Measurements from ENCODE around the gene TRIP4.
"Not testable (repeated sequence)": the region's sequence is repeated elsewhere in the genome, so short reads cannot be mapped to it uniquely, and the experiment has no call there.

The TRIP4 gene

DNA sequence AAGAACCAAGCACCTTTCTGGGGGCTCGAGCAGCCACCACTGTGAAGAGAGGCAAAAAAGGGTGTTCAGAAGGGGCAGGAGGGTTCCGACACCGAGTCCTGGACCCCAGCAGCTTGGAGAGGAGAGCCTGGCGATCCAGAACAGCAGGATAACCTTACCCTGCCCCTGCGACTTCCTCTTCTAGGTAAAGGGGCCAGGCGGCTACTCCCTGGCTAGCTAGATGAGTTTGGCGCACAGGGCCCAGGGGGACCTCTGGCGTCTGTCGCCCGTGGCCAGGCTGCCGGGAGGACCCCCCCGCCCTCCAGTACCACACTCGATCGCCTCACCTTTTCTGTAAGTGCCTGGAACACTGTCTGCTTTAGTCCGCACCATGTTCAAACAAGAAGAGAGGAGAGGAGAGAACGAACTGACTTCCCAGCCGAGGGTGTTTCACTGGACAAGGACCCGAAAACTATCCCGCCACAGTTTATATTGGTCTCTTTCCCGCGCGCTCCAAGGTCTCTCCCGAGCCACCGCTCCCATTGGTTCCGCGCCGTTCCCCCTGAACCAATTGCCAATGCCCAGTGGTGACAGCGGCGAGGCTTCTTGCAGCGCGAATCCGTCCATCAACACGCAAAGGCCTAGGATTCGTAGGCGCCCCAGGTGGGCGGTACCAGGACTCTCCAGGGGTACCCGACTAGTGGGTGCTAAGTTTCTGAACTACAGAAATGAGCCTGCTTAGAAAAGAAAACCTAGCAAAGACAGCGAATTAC is 6.5 kb upstream of the TRIP4 start, which contains the start of gene PCLAF:
Gene PCLAF (minus strand): TSS at position 442 of the 752 bp plus-strand sequence. CDS start 70 bp downstream, at position 372.
- DNase-seq (ENCODE audit: low read depth, low spot score), result peak; percentile 87

DNA sequence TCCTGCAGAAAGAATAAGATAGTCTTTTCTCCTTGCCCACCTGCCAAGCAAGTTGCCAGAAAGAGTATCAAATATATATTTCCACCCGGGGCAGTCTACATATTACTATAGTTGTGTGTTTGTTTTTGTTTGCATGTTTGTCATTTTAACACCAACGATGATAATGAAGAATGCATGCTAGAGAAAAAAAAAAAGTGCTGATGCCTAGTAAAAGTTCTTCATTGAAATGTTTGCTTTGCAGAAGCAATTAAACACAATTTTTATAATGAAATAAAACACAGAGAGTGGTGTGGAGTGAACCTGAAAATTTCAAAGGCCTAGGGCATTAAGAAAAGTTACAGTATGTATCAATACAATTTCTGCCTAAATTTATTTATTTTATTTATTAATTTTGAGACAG is 3.9 kb upstream of the TRIP4 start:
- DNase-seq (ENCODE audit: low read depth, low spot score), result no peak

GRCh38 chr15:64386291-64386690 is 1.3 kb upstream of the TRIP4 start:
- DNase-seq (ENCODE audit: low read depth, low spot score), result no peak

- no peak for DNase-seq (ENCODE audit: low read depth, low spot score)
Measured at GRCh38 chr15:64389036-64389435, 1.4 kb downstream of the TRIP4 start.

DNA sequence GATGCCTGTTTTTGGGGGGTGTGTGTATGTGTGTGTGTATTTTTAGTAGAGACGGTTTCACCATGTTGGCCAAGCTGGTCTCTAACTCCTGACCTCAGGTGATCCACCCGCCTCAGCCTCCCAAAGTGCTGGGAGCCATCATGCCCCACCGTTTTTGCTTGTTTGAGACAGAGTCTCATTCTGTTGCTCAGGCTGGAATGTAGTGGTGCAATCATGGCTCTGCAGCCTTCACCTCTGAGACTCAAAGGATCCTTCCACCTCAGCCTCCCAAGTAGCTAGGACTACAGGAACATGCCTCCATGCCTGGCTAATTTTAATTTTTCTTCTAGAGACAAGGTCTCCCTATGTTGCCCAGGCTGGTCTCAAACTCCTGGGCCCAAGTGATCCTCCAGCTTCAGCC is 4.8 kb downstream of the TRIP4 start:
- not testable (repeated sequence) for DNase-seq (ENCODE audit: low read depth, low spot score)

DNA sequence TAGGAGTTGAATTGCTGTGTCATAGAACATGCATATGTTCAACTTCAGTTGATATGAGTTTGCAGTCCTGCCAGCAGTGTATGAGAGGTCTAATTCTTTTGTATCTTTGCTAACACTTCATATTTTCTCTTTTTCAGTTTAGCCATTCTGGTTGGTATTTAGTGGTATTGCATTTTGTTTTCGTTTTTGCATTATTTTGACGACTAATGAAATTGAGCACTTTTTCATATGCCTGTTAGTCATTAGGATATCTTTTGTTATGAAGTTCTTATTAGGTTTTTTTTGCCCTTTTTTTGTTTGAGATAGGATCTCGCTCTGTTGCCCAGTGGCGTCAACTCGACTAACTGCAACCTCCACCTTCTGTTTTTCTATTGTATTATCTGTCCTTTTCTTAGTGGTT is 9.2 kb downstream of the TRIP4 start:
- DNase-seq (ENCODE audit: low read depth, low spot score), result no peak

DNA sequence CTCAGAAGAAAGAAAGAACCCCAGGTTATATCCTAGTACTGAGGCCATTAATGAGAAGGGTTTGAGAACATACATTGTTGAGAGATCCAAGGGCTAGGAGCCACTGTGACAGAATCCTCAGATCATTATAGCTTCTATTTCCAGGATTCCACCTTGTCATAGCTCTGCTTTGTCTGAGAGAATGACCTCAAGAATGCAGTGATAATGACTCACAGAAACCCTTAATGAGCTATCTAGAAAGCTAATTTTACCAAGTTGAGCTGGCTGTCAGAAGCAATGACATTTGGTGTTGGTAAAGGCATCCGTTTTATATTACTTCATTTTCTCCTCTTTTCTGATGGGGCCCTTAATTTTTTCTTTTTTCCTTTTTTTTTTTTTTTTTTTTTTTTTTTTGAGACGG is 10.9 kb downstream of the TRIP4 start:
- DNase-seq (ENCODE audit: low read depth, low spot score), result no peak

DNA sequence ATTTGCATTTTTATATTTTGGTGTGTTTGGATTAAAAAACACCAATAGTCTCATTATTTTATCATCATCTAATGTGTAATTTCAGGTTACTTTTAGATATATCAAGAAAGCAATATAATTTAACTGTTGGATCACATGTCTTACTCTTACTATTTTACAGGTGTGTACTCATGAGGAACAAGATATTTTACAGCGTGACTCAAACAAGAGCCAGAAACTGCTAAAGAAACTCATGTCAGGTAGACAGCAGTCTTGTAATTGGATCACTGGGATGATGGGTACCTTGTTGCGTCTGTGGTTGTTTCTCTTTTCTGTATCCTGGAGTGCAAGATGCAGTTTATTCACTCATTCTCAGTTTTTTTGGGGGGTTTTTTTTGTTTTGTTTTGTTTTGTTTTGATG is 12.9 kb downstream of the TRIP4 start:
- DNase-seq (ENCODE audit: low read depth, low spot score), result no peak

GRCh38 chr15:64412216-64412615 is 24.6 kb downstream of the TRIP4 start:
- DNase-seq (ENCODE audit: low read depth, low spot score), result no peak

DNA sequence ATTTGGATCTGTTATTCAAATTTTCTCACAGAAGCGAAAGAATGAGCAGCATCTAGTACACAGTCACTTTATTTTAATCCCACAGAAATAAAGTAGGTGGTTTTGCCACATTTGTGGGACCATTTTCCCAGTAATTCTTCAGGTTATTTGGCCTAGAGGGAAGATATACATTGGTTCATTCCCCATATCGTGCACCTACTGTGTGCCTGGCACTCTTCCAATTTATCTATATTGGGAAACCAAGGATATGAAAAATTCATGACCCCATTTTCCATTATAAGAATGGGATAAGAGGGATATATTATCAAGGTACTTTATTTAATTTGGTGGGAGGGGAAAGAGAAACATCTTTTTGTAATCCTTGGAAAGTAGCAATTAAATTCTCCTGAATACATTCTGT is 35.1 kb downstream of the TRIP4 start:
- no peak for DNase-seq (ENCODE audit: low read depth, low spot score)

DNA sequence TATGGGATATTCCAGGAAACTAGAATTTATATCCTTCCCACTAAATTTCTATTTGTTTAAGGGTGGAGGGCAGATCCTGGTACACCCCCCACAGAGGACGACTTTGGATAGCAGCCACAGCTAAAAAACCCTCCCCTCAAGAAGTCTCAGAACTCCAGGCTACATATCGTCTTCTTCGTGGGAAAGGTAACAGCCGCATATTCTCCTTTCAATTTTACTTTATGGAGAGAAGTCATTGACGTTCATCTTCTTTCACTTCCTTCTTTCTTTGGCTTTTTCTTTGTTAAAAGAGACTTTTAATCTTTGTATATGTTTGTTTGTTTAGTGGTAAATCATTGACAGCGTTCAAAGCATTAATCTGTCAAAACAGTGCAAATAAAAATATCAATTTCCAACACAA is 36.3 kb downstream of the TRIP4 start:
- no peak for DNase-seq (ENCODE audit: low read depth, low spot score)

- no peak for DNase-seq (ENCODE audit: low read depth, low spot score)
Measured at GRCh38 chr15:64425221-64425620, 37.6 kb downstream of the TRIP4 start.

GRCh38 chr15:64426845-64427465 is 39.3 kb downstream of the TRIP4 start:
- no peak for DNase-seq (ENCODE audit: low read depth, low spot score)

DNA sequence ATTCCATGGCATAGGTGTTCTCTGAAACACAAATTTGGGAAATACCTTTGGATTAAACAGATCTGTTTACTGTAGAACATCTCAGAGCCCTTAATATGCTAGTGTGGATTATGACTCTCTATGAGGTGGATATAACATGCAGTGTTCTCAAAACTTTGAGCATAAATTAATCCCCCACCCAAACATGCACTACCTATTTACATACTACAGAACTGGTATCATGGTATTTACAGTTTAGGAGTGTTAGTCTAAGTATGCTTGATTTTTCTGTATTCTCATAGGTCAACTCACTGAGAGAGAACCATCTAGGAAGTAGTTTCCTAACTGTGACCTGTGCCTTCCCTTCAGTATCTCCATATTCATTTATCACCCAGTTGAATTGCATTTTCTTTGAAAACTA is 41.8 kb downstream of the TRIP4 start:
- no peak for DNase-seq (ENCODE audit: low read depth, low spot score)

GRCh38 chr15:64430000-64430735 is 42.5 kb downstream of the TRIP4 start:
- peak; percentile 2 for DNase-seq (ENCODE audit: low read depth, low spot score)

DNA sequence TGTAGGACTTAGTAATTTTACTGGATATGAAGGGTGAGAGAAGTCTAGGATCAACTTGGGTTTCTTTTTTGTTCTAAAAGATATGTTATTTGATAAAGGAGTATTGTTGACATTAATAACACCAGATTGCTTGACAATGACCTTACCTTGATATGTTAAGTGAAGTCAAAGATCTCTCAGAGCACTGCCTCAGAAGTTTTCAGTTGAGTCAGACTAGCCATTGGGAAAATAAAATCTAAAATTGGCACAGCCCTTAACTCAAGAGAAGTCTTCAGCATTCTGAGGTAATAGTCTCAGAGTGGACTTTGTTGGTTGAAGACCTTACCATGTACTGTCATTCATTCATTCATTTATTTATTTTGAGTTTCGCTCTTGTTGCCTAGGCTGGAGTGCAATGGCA is 50.3 kb downstream of the TRIP4 start:
- DNase-seq (ENCODE audit: low read depth, low spot score), result no peak

DNA sequence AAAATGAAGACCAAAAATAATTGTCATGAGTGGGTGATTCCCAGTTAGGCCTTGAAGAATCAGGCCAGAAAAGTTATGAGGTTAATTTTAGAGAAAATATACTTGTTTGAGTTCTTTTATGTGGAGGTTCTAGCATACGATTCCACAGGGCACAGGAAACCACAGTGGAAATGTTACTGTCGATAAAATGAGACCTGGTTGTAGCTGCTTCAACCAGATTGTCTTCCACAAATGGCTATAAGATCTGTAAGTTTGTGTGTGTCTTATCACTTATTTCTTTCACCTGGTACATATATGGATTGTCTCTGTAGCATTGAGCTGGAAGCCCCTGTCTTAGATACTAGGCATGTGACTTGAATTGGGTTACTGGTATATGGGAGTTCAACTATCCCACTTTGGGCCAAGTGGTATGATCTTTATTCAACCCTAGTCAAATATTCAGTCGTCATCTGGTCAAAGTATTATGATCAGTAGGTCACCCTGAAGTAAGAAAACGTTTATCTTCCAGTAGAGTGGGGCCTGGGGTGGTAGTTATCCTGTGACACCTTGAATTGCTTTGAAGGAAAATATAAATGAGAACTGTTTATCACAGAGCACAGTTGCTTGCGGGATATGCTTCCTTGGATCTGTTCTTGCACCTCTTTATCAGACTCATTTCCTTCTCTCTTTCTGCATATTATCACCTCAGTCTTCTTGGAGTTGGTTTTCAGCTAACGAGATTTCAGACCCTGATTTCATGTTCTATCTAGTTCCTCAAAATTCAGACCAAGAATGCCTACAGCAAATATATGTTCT is 51.2 kb downstream of the TRIP4 start:
- DNase-seq (ENCODE audit: low read depth, low spot score), result no peak

DNA sequence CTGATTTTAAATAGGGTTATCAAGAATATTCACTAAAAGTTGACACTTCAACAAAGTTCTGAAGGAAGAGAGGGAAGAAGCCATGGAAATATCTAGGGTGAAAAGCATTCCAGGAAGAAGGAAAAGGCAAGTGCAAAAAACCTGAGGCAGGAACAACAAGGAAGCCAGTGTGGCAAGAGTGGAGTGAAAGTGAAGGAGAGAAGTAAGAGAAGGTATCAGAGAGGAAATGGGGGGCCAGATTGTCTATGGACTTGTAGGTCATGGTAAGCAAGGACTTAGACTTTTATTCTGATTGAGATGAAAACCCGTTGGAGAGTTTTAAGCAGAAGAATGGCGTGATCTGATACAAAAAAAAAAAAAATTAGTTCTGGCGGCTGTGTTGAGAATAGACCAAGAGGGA is 54.2 kb downstream of the TRIP4 start:
- DNase-seq (ENCODE audit: low read depth, low spot score), result no peak

- no peak for DNase-seq (ENCODE audit: low read depth, low spot score)
Measured at GRCh38 chr15:64443016-64443415, 55.4 kb downstream of the TRIP4 start.

- DNase-seq (ENCODE audit: low read depth, low spot score), result no peak
Measured at GRCh38 chr15:64443747-64444621, 56.3 kb downstream of the TRIP4 start.

- no peak for DNase-seq (ENCODE audit: low read depth, low spot score)
Measured at GRCh38 chr15:64444836-64445235, 57.2 kb downstream of the TRIP4 start.
